A673 (cell line): ENCODE data around the gene UBTD1.

Experiments used
- CTCF ChIP-seq: fragments of 300-800, 200-600 bp; sonication (generic); conservative IDR thresholded peaks from 2 replicates; pipeline ENCODE4 v1.5.1; 2017; ENCODE audit warnings: low read depth, mild to moderate bottlenecking, antibody characterized with exemption, low read length, moderate library complexity, mixed read lengths
- EZH2 ChIP-seq: fragments of 200-600 bp; sonication (generic); IDR thresholded peaks from 2 replicates; pipeline ENCODE4 v1.6.1; 2017; ENCODE audit warnings: borderline replicate concordance, low read depth, mild to moderate bottlenecking, mixed read lengths, antibody characterized with exemption, low read length; ENCODE audit not compliant: poor library complexity, severe bottlenecking

- TF ChIP-seq CTCF = no peak
- TF ChIP-seq EZH2 = no peak
Observed at GRCh38 chr10:97518301-97519043, 19.7 kb downstream of the UBTD1 start.
